H1 (cell line): ENCODE results near the gene SS18L1. TPM values are rescaled to one million over a fixed set of nuclear protein-coding genes. Genes with fewer than 3 reads are reported as not detected.

Source experiments
- JUN ChIP-seq: IDR thresholded peaks from 2 replicates; pipeline ENCODE4 v1.6.1; 2011; ENCODE audit warnings: low read depth, mild to moderate bottlenecking, improper control_type of control experiment, low read length
- MAFK ChIP-seq: IDR thresholded peaks from 2 replicates; pipeline ENCODE4 v1.6.1; 2012; ENCODE audit warnings: low read depth, mild to moderate bottlenecking, improper control_type of control experiment, low read length
- PHF8 ChIP-seq: fragments of 200-600 bp; sonication (generic); conservative IDR thresholded peaks from 2 replicates; pipeline ENCODE4 v1.7.1; 2012; ENCODE audit warnings: low read depth, mild to moderate bottlenecking, inconsistent platforms, low read length, moderate library complexity
- POLR2AphosphoS5 ChIP-seq: IDR thresholded peaks from 2 replicates; pipeline ENCODE4 v1.6.1; 2011; ENCODE audit warnings: low read depth, low read length
- RBBP5 ChIP-seq: IDR thresholded peaks from 2 replicates; pipeline ENCODE4 v1.7.1; 2012; ENCODE audit warnings: low read depth, mild to moderate bottlenecking, inconsistent platforms, low read length, moderate library complexity, borderline replicate concordance
- polyA plus RNA-seq, 7 experiments: library from polyadenylated mRNA; depleted of rRNA in 3 of 7; stranded (reverse) in 5 of 7; unstranded in 2 of 7; fragments of >200 nt in 5 of 7; fragments of 200-250 nt in 2 of 7; gene quantifications; 1 replicate in 5 of 7; 2 replicates in 1 of 7; 4 replicates in 1 of 7; pipeline versions ENCODE4 v1.2.1 to v1.2.3, GENCODE V29; 2011 to 2013; ENCODE audit warnings: missing spikeins in 2 of 7, mixed read lengths in 2 of 7
- total RNA-seq: library from RNA; stranded (reverse); fragmentation: NEBNext Ultra II Directional; extraction: Animal tissue kit (Norgen Biotek cat#: 25700); gene quantifications from 2 replicates; pipeline ENCODE4 v1.2.1, GENCODE V29; 2021
- TF ChIP-seq, protein P1 (sequence below): fragments of 300-600 bp; sonication (generic); IDR thresholded peaks from 2 replicates; pipeline ENCODE4 v1.7.1; 2012; ENCODE audit warnings: low read length, moderate library complexity, mild to moderate bottlenecking, inconsistent platforms; ENCODE audit not compliant: insufficient replicate concordance
- TF ChIP-seq, protein P2 (sequence below), 3 experiments: IDR thresholded peaks; 1 replicate in 2 of 3; 2 replicates in 1 of 3; pipeline versions ENCODE4 v1.5.1 to v1.6.1; 2011; ENCODE audit warnings: low read length in 3 of 3, mild to moderate bottlenecking in 3 of 3, inconsistent platforms in 2 of 3, low read depth in 1 of 3, moderate library complexity in 1 of 3; ENCODE audit not compliant: insufficient read depth in 1 of 3; ENCODE audit errors: control extremely low read depth in 1 of 3

The SS18L1 gene
- total and polyA plus RNA-seq, 2 of the 8 experiments (the other 6 are each of a cell fraction or from before 2014, with no cell fraction given) = 28.4 to 29.7 TPM

DNA sequence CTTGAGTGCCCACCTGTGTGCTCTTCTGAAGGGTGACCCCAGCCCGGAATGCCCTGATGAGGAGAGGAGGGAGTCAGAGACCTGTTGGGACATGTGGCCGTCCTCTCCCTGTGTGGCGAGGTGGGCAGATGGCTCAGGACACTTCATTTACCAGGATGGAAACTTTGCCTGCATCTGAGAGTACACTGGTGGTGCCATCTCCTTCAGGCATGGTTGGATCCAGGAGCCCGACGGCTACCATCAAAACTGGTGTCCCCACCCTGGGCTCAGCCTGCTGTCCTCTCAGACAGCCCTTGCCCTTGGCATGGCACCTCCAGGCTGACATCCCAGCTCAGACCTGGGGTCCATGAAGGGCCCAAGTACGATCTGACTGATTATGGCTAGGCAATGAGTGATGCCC lies 87.7 kb downstream of the SS18L1 start (continued):
- TF ChIP-seq POLR2AphosphoS5 (no peak), PHF8 (no peak), JUN (no peak), RBBP5 (no peak), MAFK (no peak)
- TF ChIP-seq, protein P1, sequence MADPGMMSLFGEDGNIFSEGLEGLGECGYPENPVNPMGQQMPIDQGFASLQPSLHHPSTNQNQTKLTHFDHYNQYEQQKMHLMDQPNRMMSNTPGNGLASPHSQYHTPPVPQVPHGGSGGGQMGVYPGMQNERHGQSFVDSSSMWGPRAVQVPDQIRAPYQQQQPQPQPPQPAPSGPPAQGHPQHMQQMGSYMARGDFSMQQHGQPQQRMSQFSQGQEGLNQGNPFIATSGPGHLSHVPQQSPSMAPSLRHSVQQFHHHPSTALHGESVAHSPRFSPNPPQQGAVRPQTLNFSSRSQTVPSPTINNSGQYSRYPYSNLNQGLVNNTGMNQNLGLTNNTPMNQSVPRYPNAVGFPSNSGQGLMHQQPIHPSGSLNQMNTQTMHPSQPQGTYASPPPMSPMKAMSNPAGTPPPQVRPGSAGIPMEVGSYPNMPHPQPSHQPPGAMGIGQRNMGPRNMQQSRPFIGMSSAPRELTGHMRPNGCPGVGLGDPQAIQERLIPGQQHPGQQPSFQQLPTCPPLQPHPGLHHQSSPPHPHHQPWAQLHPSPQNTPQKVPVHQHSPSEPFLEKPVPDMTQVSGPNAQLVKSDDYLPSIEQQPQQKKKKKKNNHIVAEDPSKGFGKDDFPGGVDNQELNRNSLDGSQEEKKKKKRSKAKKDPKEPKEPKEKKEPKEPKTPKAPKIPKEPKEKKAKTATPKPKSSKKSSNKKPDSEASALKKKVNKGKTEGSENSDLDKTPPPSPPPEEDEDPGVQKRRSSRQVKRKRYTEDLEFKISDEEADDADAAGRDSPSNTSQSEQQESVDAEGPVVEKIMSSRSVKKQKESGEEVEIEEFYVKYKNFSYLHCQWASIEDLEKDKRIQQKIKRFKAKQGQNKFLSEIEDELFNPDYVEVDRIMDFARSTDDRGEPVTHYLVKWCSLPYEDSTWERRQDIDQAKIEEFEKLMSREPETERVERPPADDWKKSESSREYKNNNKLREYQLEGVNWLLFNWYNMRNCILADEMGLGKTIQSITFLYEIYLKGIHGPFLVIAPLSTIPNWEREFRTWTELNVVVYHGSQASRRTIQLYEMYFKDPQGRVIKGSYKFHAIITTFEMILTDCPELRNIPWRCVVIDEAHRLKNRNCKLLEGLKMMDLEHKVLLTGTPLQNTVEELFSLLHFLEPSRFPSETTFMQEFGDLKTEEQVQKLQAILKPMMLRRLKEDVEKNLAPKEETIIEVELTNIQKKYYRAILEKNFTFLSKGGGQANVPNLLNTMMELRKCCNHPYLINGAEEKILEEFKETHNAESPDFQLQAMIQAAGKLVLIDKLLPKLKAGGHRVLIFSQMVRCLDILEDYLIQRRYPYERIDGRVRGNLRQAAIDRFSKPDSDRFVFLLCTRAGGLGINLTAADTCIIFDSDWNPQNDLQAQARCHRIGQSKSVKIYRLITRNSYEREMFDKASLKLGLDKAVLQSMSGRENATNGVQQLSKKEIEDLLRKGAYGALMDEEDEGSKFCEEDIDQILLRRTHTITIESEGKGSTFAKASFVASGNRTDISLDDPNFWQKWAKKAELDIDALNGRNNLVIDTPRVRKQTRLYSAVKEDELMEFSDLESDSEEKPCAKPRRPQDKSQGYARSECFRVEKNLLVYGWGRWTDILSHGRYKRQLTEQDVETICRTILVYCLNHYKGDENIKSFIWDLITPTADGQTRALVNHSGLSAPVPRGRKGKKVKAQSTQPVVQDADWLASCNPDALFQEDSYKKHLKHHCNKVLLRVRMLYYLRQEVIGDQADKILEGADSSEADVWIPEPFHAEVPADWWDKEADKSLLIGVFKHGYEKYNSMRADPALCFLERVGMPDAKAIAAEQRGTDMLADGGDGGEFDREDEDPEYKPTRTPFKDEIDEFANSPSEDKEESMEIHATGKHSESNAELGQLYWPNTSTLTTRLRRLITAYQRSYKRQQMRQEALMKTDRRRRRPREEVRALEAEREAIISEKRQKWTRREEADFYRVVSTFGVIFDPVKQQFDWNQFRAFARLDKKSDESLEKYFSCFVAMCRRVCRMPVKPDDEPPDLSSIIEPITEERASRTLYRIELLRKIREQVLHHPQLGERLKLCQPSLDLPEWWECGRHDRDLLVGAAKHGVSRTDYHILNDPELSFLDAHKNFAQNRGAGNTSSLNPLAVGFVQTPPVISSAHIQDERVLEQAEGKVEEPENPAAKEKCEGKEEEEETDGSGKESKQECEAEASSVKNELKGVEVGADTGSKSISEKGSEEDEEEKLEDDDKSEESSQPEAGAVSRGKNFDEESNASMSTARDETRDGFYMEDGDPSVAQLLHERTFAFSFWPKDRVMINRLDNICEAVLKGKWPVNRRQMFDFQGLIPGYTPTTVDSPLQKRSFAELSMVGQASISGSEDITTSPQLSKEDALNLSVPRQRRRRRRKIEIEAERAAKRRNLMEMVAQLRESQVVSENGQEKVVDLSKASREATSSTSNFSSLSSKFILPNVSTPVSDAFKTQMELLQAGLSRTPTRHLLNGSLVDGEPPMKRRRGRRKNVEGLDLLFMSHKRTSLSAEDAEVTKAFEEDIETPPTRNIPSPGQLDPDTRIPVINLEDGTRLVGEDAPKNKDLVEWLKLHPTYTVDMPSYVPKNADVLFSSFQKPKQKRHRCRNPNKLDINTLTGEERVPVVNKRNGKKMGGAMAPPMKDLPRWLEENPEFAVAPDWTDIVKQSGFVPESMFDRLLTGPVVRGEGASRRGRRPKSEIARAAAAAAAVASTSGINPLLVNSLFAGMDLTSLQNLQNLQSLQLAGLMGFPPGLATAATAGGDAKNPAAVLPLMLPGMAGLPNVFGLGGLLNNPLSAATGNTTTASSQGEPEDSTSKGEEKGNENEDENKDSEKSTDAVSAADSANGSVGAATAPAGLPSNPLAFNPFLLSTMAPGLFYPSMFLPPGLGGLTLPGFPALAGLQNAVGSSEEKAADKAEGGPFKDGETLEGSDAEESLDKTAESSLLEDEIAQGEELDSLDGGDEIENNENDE = no peak
- TF ChIP-seq, protein P2, sequence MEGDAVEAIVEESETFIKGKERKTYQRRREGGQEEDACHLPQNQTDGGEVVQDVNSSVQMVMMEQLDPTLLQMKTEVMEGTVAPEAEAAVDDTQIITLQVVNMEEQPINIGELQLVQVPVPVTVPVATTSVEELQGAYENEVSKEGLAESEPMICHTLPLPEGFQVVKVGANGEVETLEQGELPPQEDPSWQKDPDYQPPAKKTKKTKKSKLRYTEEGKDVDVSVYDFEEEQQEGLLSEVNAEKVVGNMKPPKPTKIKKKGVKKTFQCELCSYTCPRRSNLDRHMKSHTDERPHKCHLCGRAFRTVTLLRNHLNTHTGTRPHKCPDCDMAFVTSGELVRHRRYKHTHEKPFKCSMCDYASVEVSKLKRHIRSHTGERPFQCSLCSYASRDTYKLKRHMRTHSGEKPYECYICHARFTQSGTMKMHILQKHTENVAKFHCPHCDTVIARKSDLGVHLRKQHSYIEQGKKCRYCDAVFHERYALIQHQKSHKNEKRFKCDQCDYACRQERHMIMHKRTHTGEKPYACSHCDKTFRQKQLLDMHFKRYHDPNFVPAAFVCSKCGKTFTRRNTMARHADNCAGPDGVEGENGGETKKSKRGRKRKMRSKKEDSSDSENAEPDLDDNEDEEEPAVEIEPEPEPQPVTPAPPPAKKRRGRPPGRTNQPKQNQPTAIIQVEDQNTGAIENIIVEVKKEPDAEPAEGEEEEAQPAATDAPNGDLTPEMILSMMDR (IDR thresholded peaks at IDR 0.05; ENCODE audit: control extremely low read depth in 1 of 3, insufficient read depth in 1 of 3, low read depth in 1 of 3, low read length in 3 of 3) = no peak
